Measurements from ENCODE around the gene SMAD6. TPM values are rescaled to one million over a fixed set of nuclear protein-coding genes. Genes with fewer than 3 reads are reported as not detected.

Gene SMAD6
- total RNA-seq, 1 donor from 2014 or later = 0.43 TPM

Other genes with a start within 250 kb of the SMAD6 start
- 23.2 and 23.9 TPM in 2 replicates for gene SNAPC5, start 204.5 kb upstream of the SMAD6 start, total RNA-seq
- gene RPL4, start 197.4 kb upstream of the SMAD6 start, total RNA-seq = 3,297 and 3,363 TPM in 2 replicates
- gene ZWILCH, start 196.9 kb upstream of the SMAD6 start, total RNA-seq = 33.0 and 34.5 TPM in 2 replicates
- gene LCTL, start 136.2 kb upstream of the SMAD6 start, total RNA-seq = not detected in 2 replicates